Measurements from ENCODE around the gene GPR161. TPM values are rescaled to one million over a fixed set of nuclear protein-coding genes. Genes with fewer than 3 reads are reported as not detected.

Gene GPR161
- total RNA-seq, 1 donor from 2014 or later, result 40.9 TPM

DNA sequence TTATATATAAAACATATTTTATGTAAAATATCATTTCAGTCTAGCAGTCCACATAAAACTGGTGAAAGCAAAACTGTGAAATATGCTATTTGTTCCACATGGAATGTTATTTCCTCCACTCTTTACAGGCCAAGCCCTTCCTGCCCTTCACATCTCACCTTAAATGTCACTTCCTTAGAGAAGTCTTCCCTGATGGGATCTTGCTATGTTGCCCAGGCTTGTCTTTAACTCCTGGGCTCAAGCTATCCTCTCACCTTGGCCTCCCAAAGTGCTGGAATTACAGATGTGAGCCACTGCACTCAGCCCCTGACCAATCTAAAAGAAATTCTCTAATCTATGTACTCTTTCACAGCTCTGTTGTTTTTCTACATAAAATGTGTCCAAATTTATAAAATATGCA, 2.3 kb upstream of the GPR161 start:
- H3K27ac Mint-ChIP-seq (ENCODE audit: unreplicated experiment), result no peak overlapping the region
- peaks cover 8% of the 10 kb centered on the region for H3K36me3 Mint-ChIP-seq (ENCODE audit: low read depth, unreplicated experiment)
- DNase-seq (ENCODE audit: low spot score), result no peak
- peaks cover 14% of the 10 kb centered on the region for H3K27me3 Mint-ChIP-seq (ENCODE audit: unreplicated experiment)
- H3K4me1 Mint-ChIP-seq (ENCODE audit: unreplicated experiment), result peaks cover 22% of the 10 kb centered on the region
- no peaks in the 10 kb centered on the region for H3K9me3 Mint-ChIP-seq (ENCODE audit: unreplicated experiment)
- TF ChIP-seq, protein P1, sequence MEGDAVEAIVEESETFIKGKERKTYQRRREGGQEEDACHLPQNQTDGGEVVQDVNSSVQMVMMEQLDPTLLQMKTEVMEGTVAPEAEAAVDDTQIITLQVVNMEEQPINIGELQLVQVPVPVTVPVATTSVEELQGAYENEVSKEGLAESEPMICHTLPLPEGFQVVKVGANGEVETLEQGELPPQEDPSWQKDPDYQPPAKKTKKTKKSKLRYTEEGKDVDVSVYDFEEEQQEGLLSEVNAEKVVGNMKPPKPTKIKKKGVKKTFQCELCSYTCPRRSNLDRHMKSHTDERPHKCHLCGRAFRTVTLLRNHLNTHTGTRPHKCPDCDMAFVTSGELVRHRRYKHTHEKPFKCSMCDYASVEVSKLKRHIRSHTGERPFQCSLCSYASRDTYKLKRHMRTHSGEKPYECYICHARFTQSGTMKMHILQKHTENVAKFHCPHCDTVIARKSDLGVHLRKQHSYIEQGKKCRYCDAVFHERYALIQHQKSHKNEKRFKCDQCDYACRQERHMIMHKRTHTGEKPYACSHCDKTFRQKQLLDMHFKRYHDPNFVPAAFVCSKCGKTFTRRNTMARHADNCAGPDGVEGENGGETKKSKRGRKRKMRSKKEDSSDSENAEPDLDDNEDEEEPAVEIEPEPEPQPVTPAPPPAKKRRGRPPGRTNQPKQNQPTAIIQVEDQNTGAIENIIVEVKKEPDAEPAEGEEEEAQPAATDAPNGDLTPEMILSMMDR (IDR thresholded peaks at IDR 0.05; ENCODE audit: unreplicated experiment), result no peak
- no peak overlapping the region for H3K4me3 Mint-ChIP-seq (ENCODE audit: unreplicated experiment)

DNA sequence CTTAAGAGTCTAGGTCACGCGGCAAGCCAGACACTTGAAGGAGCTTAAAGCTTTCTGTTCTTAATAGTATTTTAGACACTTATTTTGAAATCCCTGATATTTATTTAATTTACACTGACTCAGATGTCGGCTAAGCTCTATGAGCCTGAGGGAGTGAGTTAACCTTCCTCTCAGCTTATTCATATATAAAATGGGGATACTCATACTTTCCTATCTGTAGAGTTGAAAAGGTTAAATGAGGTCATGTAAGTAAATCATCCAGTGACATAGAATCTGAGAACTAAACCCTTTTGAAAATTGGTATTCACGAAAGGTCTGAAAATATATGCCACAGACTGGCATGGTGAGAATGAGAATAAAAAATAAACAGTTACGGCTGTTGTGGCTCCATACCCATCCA, 1.4 kb upstream of the GPR161 start:
- H3K4me1 Mint-ChIP-seq (ENCODE audit: unreplicated experiment), result peaks cover 22% of the 10 kb centered on the region
- no peaks in the 10 kb centered on the region for H3K9me3 Mint-ChIP-seq (ENCODE audit: unreplicated experiment)
- no peak overlapping the region for H3K27ac Mint-ChIP-seq (ENCODE audit: unreplicated experiment)
- no peak for DNase-seq (ENCODE audit: low spot score)
- TF ChIP-seq, protein P1 (IDR thresholded peaks at IDR 0.05; ENCODE audit: unreplicated experiment), result no peak
- H3K4me3 Mint-ChIP-seq (ENCODE audit: unreplicated experiment), result peak overlapping the region; percentile 97
- peaks cover 14% of the 10 kb centered on the region for H3K27me3 Mint-ChIP-seq (ENCODE audit: unreplicated experiment)
- H3K36me3 Mint-ChIP-seq (ENCODE audit: low read depth, unreplicated experiment), result peaks cover 8% of the 10 kb centered on the region

DNA sequence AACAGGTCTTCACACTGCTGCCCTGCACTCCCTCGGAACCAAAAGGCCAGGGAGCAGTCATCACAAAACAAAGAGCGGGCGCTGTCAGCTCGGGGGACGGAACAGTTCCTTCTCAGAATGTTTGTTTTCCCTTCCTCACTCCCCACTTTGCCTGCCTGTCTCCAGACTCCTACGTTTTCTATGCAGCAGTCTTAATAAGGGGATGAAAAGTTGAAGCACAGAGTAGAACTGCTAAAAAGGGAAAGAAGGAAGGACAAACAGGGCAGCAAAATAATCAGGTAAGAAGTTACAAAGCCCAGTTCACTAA, 738 bp upstream of the GPR161 start:
- Mint-ChIP-seq H3K36me3 (ENCODE audit: low read depth, unreplicated experiment) (peaks cover 8% of the 10 kb centered on the region), H3K4me3 (ENCODE audit: unreplicated experiment) (peak overlapping the region; percentile 97), H3K27ac (ENCODE audit: unreplicated experiment) (peak overlapping the region; percentile 68), H3K4me1 (ENCODE audit: unreplicated experiment) (peaks cover 22% of the 10 kb centered on the region), H3K27me3 (ENCODE audit: unreplicated experiment) (peaks cover 14% of the 10 kb centered on the region), H3K9me3 (ENCODE audit: unreplicated experiment) (no peaks in the 10 kb centered on the region)
- no peak for DNase-seq (ENCODE audit: low spot score)
- TF ChIP-seq, protein P1 (IDR thresholded peaks at IDR 0.05; ENCODE audit: unreplicated experiment), result no peak

DNA sequence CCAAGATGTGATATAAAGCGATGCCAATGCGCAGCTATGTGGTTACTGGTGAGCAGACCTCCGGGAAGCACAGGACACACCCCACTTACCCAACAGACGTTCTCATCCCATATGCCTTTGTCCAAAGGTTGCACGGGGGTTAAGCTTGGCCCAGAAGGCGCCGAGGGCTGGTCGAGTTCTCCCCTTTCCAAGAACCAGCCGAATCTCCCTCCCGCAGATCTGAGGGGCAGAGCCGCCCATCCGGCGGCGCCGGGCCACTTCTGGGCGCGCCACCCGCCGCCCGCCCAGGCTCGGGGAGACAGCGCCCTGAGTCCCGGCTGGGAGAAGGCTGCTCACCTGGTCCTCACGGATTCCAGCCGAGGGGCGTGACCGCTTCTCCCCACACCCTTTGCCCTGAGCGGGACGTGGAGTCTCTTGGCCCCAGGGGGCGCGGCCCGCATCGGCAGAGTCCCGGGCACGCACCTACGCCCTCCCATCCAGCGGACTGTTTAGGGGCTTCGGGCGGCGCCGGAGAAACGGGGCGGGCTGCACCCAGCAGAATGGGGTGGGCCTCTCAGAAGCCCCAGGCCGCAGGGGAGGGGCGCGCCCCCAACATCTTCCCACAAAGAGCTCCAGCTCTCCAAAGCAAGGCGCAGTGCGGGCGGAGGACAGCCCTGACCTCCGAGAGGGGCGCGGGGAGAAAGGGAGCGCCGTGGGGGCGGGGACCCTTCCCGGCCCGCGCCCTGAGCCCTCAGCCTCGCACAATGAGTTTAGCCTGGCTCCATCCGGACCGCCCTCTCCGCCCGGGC, 615 bp downstream of the GPR161 start:
- H3K9me3 Mint-ChIP-seq (ENCODE audit: unreplicated experiment), result no peaks in the 10 kb centered on the region
- peak overlapping the region; percentile 97 for H3K4me3 Mint-ChIP-seq (ENCODE audit: unreplicated experiment)
- H3K4me1 Mint-ChIP-seq (ENCODE audit: unreplicated experiment), result peaks cover 22% of the 10 kb centered on the region
- TF ChIP-seq, protein P1 (IDR thresholded peaks at IDR 0.05; ENCODE audit: unreplicated experiment), result no peak
- peaks cover 14% of the 10 kb centered on the region for H3K27me3 Mint-ChIP-seq (ENCODE audit: unreplicated experiment)
- peak; percentile 33 for DNase-seq (ENCODE audit: low spot score)
- peak overlapping the region; percentile 40 for H3K27ac Mint-ChIP-seq (ENCODE audit: unreplicated experiment)
- H3K36me3 Mint-ChIP-seq (ENCODE audit: low read depth, unreplicated experiment), result peaks cover 8% of the 10 kb centered on the region

DNA sequence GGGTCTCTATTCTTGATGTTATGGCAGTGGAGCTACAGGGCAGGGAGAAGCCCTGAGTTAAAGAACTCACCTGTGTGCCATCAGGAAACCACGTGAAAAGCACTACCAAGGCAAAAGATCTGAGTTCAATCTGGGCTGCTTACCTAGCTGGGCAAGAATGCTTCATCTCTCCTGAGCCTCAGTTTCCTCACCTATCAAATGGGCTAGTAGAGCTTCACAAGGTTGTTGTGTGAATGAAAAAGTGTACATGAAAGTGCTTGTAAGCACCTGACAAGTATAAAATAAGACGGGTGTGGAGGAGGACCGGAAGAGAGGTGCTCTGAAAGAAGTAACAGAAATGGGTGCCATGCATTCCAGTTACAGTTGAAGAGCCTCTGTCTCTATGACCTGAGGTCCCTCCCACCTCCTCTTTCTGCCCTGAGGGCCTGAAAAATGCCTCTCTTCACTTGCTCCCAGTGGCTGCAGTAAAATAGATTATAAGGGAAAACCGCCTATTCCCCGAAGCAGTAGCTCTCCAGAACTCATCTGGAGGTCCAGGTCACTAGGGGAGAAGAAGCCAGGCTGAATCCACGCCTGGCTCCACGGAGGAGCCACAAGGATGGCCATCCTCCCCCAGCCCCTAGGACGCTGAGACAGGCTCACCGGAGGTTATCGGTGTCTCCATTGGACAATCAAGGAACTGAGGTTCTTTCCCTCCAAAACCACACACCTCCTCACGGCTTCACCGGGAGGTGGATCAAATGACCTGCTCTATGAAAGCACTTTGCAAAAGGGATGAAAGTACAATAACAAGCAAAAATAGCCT, 1.4 kb downstream of the GPR161 start:
- Mint-ChIP-seq H3K27me3 (ENCODE audit: unreplicated experiment) (peaks cover 14% of the 10 kb centered on the region), H3K9me3 (ENCODE audit: unreplicated experiment) (no peaks in the 10 kb centered on the region), H3K4me3 (ENCODE audit: unreplicated experiment) (peak overlapping the region; percentile 97), H3K4me1 (ENCODE audit: unreplicated experiment) (peaks cover 22% of the 10 kb centered on the region), H3K27ac (ENCODE audit: unreplicated experiment) (peak overlapping the region; percentile 40), H3K36me3 (ENCODE audit: low read depth, unreplicated experiment) (peaks cover 13% of the 10 kb centered on the region)
- no peak for DNase-seq (ENCODE audit: low spot score)
- TF ChIP-seq, protein P1 (IDR thresholded peaks at IDR 0.05; ENCODE audit: unreplicated experiment), result no peak

All from endothelial cell (in vitro differentiated cells).